Body of pancreas (tissue), 4 donors: Measurements from ENCODE around the gene SNAPC4. TPM values are rescaled to one million over a fixed set of nuclear protein-coding genes. Genes with fewer than 3 reads are reported as not detected.
A peak's percentile ranks its signal among the peaks of the same experiment; 100 is the strongest.

Source experiments
- ATAC-seq: fragments of 150-250 bp; one replicate; pipeline ENCODE4 v1.9.1; 2016
- DNase-seq, 4 donors: peaks; one replicate each; pipeline ENCODE4 v3.0.0-alpha.2; 2019
- H3K27ac ChIP-seq, 4 donors: fragments of 200-600 bp; sonication (generic); 1 replicate in 3 of 4; 2 replicates in 1 of 4; pipeline versions ENCODE4 v1.5.1 to v1.6.1; 2016 to 2019; ENCODE audit warnings: mild to moderate bottlenecking in 1 of 4, mixed read lengths in 1 of 4, moderate library complexity in 1 of 4
- H3K27me3 ChIP-seq, 2 donors: fragments of 200-600 bp; sonication (generic); one replicate each; pipeline ENCODE4 v1.6.0; 2016; ENCODE audit warnings: mild to moderate bottlenecking in 1 of 2
- H3K36me3 ChIP-seq, 2 donors: fragments of 200-600 bp; sonication (generic); replicated peaks in 1 of 2; 2 replicates each; pipeline ENCODE4 v1.5.1; 2016; ENCODE audit warnings: low read depth in 2 of 2; ENCODE audit not compliant: insufficient read depth in 1 of 2
- H3K4me1 ChIP-seq: fragments of 200-600 bp; sonication (generic); one replicate; pipeline ENCODE4 v1.6.0; 2016
- H3K4me3 ChIP-seq, 2 donors: fragments of 200-600 bp; sonication (generic); 1 replicate in 1 of 2; 2 replicates in 1 of 2; pipeline ENCODE4 v1.5.1; 2016 to 2019
- H3K9me3 ChIP-seq, 3 donors: fragments of 200-600 bp; sonication (generic); 1 replicate in 2 of 3; 2 replicates in 1 of 3; pipeline ENCODE4 v1.5.1; 2016
- POLR2A ChIP-seq, 3 donors: fragments of 450-650 bp; IDR thresholded peaks; one replicate each; pipeline ENCODE4 v1.6.1; 2016; ENCODE audit warnings: antibody characterized with exemption in 3 of 3, mild to moderate bottlenecking in 2 of 3
- WGBS, 2 donors: methylation state at CpG; one replicate each; pipeline ENCODE4 v1.1.5; 2017; 5-methylcytosine and 5-hydroxymethylcytosine counted together
- intact Hi-C: fragments of 100-400 bp; cut with DNase I; formaldehyde crosslinking; loops from one replicate; pipeline ENCODE4 v1.15.1; 2023
- total RNA-seq, 2 donors: library from RNA; depleted of rRNA; stranded (reverse); fragments of >200 nt; gene quantifications; one replicate each; pipeline ENCODE4 v1.1.0, GENCODE V29; 2016
- TF ChIP-seq, protein P1 (sequence below), 7 experiments: fragments of 450-650 bp in 4 of 7; fragments of 200-600 bp in 3 of 7; sonication (generic) in 3 of 7; IDR thresholded peaks; one replicate each; pipeline ENCODE4 v1.5.1; 2016 to 2019; ENCODE audit warnings: antibody characterized with exemption in 7 of 7

SNAPC4 gene
- total RNA-seq, 2 donors from 2014 or later = 8.8 to 19.1 TPM

DNA sequence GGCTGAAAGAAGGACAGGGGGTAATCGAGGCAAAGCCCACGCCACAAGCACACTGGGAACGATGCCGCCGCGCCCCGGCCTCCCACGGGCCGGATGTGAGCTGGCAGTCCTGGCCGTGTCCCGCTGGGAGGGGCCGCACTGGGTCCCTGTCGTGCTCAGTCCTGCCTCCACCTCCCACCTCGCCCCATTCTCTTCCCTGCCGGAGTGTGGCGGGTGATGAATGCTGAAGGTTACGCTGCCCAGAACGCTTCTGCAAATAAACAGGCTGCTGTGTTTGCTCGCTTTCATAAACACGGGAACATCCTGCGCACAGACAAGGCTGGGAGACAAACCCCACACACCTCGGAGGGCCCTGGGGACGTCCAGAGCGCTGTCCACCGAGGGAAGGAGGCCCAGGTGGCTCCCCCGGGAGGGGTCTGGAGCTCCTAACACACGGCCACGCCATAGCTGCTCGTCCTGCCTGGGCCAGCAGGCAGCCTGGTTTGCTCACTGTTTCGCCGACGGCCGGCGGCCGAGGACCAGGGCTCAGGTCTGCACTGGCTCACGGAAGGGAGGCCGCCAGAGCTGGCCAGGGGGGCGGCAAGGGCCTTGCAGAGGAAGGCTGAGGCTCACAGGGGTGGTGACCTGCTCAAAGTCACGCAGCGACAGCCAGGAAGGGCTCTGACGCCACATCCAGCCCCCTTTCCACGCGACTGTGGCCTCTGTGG, 38.8 kb downstream of the SNAPC4 start:
- 81 to 87% methylated on average over 33 to 42 of the region's 43 CpGs for WGBS, 2 donors
- DNase-seq (no peak), ATAC-seq (no peak)
- H3K9me3 ChIP-seq = no peaks in the 10 kb centered on the region
- TF ChIP-seq, protein P1, sequence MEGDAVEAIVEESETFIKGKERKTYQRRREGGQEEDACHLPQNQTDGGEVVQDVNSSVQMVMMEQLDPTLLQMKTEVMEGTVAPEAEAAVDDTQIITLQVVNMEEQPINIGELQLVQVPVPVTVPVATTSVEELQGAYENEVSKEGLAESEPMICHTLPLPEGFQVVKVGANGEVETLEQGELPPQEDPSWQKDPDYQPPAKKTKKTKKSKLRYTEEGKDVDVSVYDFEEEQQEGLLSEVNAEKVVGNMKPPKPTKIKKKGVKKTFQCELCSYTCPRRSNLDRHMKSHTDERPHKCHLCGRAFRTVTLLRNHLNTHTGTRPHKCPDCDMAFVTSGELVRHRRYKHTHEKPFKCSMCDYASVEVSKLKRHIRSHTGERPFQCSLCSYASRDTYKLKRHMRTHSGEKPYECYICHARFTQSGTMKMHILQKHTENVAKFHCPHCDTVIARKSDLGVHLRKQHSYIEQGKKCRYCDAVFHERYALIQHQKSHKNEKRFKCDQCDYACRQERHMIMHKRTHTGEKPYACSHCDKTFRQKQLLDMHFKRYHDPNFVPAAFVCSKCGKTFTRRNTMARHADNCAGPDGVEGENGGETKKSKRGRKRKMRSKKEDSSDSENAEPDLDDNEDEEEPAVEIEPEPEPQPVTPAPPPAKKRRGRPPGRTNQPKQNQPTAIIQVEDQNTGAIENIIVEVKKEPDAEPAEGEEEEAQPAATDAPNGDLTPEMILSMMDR (IDR thresholded peaks at IDR 0.05) = no peak
- no peak for TF ChIP-seq POLR2A (IDR thresholded peaks at IDR 0.05)
- no peaks in the 10 kb centered on the region for H3K27me3 ChIP-seq
- intact Hi-C loops = no loop called here
- H3K36me3 ChIP-seq = no peaks in the 10 kb centered on the region
- H3K4me3 ChIP-seq = no peak overlapping the region
- H3K27ac ChIP-seq = peak overlapping the region in 1 of 4 donors; percentile 39
- peaks cover 22% of the 10 kb centered on the region for H3K4me1 ChIP-seq

DNA sequence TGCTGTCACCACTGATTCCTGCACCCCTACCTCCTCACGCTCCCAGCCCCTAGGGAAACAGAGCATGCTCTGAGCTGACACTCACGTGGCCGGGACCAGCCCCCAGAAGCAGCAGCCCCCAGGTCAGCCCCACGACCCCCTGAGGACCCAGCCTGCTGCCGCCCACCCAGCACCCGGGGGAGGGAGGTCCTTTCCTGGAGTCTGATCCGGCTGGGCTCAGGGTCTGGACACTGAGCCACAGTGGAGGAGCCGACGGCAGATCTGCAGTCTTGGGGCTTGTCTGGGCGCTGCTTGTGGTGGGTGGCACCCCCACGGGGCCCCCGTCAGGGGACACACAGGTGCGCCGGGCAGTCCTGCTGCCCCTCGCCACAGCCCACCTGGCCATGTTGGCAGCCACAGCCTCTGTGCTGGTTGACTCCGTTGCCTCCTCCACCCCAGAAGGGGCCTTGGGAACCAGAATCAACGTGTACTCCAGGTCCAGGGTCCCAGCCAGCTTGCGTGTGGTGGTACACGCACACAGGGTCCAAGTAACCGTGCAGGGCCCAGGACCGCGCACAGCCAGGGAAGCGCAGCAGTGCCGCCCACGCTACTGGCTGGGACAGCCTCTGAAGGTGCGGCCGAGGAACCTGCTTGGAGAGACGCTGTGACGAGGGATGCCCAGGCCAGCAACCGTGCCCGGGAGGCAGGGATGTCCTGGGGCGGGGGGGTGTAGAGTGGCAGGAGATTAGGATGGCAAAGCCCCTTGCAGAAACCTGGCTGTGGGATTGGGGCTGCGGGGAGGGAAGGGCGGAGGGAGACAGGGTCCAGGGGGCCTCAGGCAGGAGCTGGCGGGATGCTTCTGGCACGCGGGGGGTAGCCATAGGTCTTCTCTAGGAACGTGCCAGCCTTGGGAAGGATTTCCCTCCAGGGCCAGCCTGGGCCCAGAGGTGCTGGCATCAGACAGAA, 39.9 kb downstream of the SNAPC4 start:
- H3K4me3 ChIP-seq = no peak overlapping the region
- WGBS, 2 donors = 86 to 88% methylated on average over 19 to 38 of the region's 38 CpGs
- no peak overlapping the region for H3K27ac ChIP-seq
- no peaks in the 10 kb centered on the region for H3K9me3 ChIP-seq
- H3K27me3 ChIP-seq = no peaks in the 10 kb centered on the region
- ATAC-seq (no peak), DNase-seq (no peak)
- peaks cover 22% of the 10 kb centered on the region for H3K4me1 ChIP-seq
- H3K36me3 ChIP-seq = no peaks in the 10 kb centered on the region
- intact Hi-C loops = no loop called here
- TF ChIP-seq, protein P1 (IDR thresholded peaks at IDR 0.05) = no peak
- TF ChIP-seq POLR2A (IDR thresholded peaks at IDR 0.05) = no peak

DNA sequence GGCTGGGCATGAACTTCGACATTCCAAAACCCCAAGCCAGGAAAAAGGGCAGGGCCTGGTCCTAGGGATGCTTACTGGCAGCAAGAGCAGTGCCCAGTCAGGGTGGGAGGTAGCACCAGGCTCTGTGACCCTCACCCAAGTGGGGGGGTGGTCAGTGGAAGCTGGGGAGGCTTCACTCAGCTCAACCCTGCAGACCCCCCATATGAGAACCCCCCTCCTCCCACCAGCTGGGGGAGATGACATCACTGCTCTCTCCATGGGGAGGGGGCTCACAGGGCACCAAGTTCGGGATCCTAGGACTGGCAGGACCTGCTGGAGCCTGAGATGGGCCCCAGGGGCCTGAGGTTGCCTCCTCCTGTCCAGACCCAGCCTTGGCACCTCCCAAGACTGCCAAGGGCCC, 41.1 kb downstream of the SNAPC4 start:
- Histone ChIP-seq H3K27ac (no peak overlapping the region), H3K4me3 (no peak overlapping the region), H3K36me3 (no peaks in the 10 kb centered on the region), H3K4me1 (peaks cover 20% of the 10 kb centered on the region), H3K27me3 (no peaks in the 10 kb centered on the region), H3K9me3 (no peaks in the 10 kb centered on the region)
- 45 to 80% methylated on average over 1 to 2 of the region's 2 CpGs for WGBS, 2 donors
- intact Hi-C loops = no loop called here
- DNase-seq (no peak), ATAC-seq (no peak)
- no peak for TF ChIP-seq POLR2A (IDR thresholded peaks at IDR 0.05)
- TF ChIP-seq, protein P1 (IDR thresholded peaks at IDR 0.05) = no peak

DNA sequence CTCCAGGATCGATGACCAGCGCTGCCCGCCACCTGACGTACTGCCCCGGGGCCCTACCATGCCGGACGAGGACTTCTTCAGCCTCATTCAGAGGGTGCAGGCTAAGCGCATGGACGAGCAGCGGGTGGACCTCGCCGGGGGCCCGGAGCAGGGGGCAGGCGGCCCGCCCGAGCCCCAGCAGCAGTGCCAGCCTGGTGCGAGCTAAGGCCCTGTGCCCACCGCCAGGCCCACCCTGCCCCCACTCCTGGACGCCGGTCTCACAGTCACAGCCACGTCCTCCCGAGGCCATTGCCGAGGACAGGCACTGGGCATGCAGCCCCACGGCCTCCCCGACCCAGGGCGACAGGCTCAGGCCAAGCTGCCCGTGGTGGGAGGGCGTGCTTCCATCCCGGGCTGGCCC, 42.0 kb downstream of the SNAPC4 start:
- Histone ChIP-seq H3K4me1 (peaks cover 17% of the 10 kb centered on the region), H3K27ac (no peak overlapping the region), H3K4me3 (no peak overlapping the region), H3K36me3 (no peaks in the 10 kb centered on the region), H3K27me3 (no peaks in the 10 kb centered on the region), H3K9me3 (no peaks in the 10 kb centered on the region)
- no peak for ATAC-seq
- intact Hi-C loops = no loop called here
- no peak for TF ChIP-seq POLR2A (IDR thresholded peaks at IDR 0.05)
- TF ChIP-seq, protein P1 (IDR thresholded peaks at IDR 0.05) = no peak
- 94% methylated on average over 14 of the region's 29 CpGs; no CpG with 5 or more reads in 1 of the 2 donors for WGBS, 2 donors
- DNase-seq = no peak
